SH-SY5Y (cell line): Measurements from ENCODE around the gene BANP.

Experiments used
- GATA2 ChIP-seq: IDR thresholded peaks from 2 replicates; pipeline ENCODE4 v1.6.1; 2011; ENCODE audit warnings: mild to moderate bottlenecking, low read depth, low read length
- GATA3 ChIP-seq: IDR thresholded peaks from 2 replicates; pipeline ENCODE4 v1.6.1; 2011; ENCODE audit warnings: low read depth, mild to moderate bottlenecking, low read length, moderate library complexity

GRCh38 chr16:88014252-88014781 is 63.1 kb downstream of the BANP start:
- TF ChIP-seq GATA2 (no peak), GATA3 (no peak)
